RCC 7860 (cell line): Measurements from ENCODE around the gene SEPTIN8.
"Not testable (repeated sequence)": the region's sequence is repeated elsewhere in the genome, so short reads cannot be mapped to it uniquely, and the experiment has no call there.

Experiments
- DNase-seq: peaks from one replicate; pipeline ENCODE4 v3.0.0-alpha.2; 2015; ENCODE audit warnings: low spot score
- FAIRE-seq: peaks from 2 replicates; lab custom pipeline; 2012; peaks lifted over from hg19 to GRCh38; lab: Jason Lieb, UNC

Gene SEPTIN8

DNA sequence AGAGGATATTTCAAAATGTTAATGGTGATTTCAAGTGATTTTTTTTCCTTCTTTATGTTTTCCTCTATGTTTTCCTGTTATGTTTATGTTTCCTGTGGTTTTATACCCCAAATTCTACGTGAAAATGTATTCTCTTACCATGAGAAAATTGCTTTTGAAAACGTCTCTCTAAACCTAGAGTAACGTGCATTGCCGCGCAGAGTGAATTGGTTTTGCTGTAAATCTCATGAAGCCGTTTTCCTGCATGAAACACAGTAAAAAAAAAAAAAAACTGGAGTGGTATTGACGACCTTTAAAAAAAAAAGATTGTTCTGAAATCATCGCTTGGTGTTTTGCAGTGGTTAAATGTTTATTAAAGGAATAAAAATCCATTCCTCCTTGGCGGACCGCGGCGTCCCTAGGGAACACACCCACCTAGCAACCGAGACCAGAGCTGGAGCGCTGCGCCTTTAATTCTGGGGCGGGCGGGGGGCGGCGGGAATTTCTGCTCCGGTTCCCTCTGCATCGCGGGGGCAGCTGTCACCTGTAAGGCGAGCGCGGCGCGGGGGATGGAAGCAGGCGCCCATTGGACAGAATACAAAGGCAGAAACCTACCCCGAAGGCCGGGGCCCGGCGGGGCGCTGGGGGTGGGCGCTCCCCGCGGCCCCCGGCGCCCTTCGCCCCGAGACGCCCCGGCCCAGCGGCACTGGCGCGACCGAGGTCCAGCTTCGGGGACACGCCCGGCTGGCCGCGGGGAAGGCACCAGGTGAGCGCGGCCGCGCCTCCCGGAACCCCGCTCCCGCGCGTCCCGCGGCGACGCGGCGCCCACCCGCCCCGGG lies 36.0 kb upstream of the SEPTIN8 start, which contains the start of gene SOWAHA:
Gene SOWAHA (plus strand): TSS at position 522 of the 818 bp plus-strand sequence. CDS start 320 bp downstream, outside the sequence.
- FAIRE-seq: no peak
- no peak for DNase-seq

DNA sequence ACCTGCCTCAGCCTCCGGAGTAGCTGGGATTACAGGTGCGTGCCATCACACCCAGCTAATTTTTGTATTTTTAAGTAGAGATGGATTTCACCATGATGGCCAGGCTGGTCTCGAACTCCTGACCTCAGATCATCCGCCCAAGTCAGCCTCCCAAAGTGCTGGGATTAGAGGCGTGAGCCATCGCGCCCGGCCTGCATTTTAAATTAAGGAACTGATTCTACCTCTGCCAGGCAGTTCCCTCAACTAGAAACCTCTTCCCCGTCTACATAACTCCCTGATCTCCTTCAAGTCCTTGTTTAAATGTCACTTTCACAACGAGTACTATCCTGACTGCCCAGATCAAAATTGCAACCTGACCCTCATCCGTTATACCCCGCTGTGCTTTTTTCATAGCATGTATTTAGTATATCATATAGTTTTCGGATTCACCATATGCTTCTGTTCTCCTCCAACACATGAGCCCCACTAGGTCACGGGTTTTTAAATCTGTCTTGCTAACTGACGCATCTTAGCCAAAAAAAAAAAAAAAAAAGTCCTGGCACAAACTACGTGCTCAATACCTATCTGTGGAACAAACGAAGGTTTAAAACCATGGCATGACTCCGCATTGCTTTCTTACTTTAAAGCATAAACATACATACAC lies 35.2 kb upstream of the SEPTIN8 start:
- FAIRE-seq (no peak), DNase-seq (no peak)

GRCh38 chr5:132810605-132811004 lies 33.6 kb upstream of the SEPTIN8 start:
- no peak for FAIRE-seq

GRCh38 chr5:132808866-132809265 lies 31.8 kb upstream of the SEPTIN8 start:
- FAIRE-seq (no peak), DNase-seq (no peak)

More at GRCh38 chr5:132810605-132811004, 33.6 kb upstream of the SEPTIN8 start:
- DNase-seq: no peak

DNA sequence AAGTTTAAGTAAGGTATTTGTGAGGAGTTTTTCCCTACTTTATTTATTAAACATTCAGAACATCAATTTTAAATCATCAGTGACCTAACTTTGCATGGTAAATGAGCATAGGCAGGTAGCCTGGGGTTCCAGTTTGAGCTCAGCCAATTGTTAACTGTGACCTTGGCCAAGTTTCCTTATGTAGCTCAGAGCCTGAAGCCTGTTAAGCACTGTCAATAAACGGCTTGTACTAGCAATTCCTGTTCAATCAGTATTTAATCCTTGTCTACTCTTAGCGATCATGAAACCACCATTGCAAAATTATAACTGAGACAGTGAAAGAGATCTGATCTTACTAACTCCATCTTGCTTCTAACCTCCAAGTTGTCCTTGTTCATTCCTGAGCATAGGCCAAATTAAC lies 31.4 kb upstream of the SEPTIN8 start:
- no peak for FAIRE-seq
- no peak for DNase-seq

DNA sequence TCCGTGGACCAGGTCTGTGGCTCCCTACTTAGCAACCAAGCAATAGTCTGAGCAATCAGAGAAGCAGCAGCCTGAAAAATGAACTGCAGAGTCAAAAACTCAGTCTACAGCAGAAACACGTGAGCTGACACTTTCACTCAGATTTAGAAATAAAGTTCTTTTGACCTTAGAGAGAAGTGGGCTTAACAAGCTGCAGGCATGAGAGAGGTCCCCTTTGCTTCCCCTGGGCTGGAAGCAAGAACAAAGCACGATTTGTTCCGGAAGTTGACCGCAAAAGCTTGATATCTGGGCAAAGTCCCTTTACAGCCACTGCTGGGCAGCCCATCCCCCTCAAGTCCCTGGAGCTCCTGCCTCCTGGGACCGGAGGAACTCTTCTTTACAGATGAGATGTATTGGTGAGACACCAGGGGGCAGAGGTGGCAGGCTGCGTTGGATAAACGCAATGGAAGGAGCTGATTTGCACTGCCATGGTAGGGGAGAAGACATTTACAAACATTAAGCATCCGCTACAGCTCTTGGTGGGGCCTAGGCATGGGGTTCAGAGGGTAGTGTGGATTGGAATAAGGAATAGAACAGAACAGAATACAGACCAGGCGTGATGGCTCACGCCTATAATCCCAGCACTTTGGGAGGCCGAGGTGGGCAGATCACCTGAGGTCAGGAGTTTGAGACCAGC lies 30.3 kb upstream of the SEPTIN8 start:
- no peak for DNase-seq

GRCh38 chr5:132806804-132807162 lies 29.7 kb upstream of the SEPTIN8 start:
- DNase-seq, FAIRE-seq: not testable (repeated sequence)

More for the DNA sequence above, 30.3 kb upstream of the SEPTIN8 start:
- no peak for FAIRE-seq

- DNase-seq, FAIRE-seq: not testable (repeated sequence)
Measured at GRCh38 chr5:132805872-132806271, 28.8 kb upstream of the SEPTIN8 start.

DNA sequence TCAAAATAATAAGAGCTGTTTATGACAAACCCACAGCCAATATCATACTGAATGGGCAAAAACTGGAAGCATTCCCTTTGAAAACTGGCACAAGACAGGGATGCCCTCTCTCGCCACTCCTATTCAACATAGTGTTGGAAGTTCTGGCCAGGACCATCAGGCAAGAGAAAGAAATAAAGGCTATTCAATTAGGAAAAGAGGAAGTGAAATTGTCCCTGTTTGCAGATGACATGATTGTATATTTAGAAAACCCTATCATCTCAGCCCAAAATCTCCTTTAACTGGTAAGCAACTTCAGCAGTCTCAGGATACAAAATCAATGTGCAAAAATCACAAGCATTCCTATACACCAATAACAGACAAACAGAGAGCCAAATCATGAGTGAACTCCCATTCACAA lies 27.2 kb upstream of the SEPTIN8 start:
- not testable (repeated sequence) for DNase-seq, FAIRE-seq

DNA sequence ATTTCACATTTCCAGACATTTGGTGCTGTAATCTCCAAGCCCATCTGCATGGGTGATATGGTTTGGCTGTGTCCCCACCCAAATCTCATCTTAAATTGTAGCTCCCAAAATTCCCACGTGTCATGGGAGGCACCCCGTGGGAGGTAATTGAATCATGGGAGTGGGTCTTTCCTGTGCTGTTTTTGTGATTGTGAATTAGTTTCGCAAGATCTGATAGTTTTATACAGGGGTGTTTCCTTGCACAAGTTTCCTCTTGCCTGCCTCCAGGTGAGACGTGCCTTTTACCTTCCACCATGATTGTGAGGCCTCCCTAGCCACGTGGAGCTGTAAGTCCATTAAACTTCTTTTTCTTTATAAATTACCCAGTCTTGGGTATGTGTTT lies 25.6 kb upstream of the SEPTIN8 start:
- not testable (repeated sequence) for DNase-seq, FAIRE-seq

- FAIRE-seq: no peak
Measured at GRCh38 chr5:132802044-132802684, 25.1 kb upstream of the SEPTIN8 start.

DNA sequence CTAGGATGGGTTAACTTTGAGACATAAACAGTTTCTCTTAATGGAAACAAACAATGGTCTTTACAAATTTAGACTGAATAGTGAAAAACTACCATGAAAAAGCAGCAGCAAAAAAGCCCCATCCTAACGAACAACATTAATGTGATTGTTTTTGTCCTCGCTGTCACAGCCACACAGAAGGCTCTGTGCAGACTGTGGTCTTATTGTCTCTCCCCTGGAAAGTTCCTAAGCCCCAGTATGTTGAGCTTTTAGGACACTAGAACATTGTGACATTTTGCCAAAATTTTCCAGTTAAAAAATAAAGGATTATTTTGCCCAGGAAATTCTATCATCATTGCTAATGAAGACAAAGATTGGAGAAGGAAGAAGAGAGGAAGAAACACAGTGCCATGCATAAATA lies 23.5 kb upstream of the SEPTIN8 start:
- no peak for DNase-seq
- FAIRE-seq: no peak

More at GRCh38 chr5:132802044-132802684, 25.1 kb upstream of the SEPTIN8 start:
- DNase-seq: no peak

DNA sequence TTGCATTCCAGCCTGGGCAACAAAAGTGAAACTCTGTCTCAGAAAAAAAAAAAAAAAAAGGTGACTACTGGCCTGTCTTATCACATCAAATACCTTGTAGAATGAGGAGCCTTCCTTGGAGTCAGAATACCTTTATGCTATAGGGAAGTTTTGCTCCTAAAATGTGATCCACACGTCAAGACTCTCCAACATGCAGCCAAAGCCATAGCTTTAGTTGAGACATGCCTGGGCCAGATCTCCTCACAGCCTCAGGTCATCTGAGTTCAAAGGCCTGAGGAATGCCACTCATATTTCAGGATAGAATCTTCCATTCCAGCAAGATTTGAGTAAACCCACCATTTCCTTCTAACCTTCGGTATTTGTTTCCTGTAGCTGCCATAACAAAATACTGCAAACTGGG lies 22.4 kb upstream of the SEPTIN8 start:
- no peak for DNase-seq

GRCh38 chr5:132797651-132798050 lies 20.6 kb upstream of the SEPTIN8 start:
- DNase-seq (no peak), FAIRE-seq (no peak)

More for the DNA sequence above, 22.4 kb upstream of the SEPTIN8 start:
- no peak for FAIRE-seq

DNA sequence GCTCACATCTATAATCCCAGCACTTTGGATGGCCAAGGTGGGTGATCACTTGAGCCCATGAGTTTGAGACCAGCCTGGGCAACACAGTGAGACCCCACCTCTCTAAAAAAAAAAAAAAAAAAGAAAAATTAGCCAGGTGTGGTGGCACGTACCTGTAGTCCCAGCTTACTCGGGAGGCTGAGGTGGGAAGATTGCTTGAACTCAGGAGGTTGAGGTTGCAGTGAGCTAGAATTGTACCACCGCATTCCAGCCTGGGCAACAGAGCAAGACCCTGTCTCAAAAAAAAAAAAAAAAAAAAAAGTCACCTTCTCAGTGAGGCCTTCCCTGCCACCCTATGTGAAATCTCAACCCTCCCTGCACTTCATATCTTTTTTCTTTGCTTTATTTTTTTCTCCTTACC lies 14.0 kb upstream of the SEPTIN8 start:
- no peak for DNase-seq
- FAIRE-seq: no peak

DNA sequence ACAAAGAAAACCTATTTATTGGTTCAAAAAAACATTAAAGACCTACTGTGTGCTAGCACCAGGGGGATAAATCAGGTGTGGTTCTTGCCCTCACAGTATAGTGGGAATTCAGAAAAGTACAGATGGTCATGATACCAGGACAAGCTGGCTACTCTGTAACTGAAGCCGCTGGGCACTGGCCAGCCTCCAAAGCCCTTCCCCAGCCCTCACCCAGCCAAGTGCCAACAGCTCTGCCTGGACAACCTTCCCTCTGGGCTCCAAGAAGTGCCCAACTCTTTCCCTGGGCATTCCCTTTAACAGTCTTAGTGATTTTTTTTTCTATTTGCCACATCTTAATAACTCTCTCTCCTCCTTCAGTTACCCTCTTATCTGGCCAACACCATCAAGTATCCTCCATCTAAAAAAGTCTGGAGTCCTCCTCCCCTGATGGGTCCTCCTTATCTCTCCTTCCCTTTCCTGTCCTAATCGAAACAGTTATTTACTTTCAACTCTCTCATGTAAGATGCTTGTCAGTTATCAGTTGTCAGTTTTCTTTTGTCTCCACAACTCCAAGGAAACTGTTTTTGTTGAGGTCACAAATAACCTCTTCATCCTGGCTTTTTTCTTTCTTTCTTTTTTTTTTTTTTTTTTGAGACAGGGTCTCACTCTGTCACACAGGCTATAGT lies 13.3 kb upstream of the SEPTIN8 start:
- DNase-seq (no peak), FAIRE-seq (no peak)

DNA sequence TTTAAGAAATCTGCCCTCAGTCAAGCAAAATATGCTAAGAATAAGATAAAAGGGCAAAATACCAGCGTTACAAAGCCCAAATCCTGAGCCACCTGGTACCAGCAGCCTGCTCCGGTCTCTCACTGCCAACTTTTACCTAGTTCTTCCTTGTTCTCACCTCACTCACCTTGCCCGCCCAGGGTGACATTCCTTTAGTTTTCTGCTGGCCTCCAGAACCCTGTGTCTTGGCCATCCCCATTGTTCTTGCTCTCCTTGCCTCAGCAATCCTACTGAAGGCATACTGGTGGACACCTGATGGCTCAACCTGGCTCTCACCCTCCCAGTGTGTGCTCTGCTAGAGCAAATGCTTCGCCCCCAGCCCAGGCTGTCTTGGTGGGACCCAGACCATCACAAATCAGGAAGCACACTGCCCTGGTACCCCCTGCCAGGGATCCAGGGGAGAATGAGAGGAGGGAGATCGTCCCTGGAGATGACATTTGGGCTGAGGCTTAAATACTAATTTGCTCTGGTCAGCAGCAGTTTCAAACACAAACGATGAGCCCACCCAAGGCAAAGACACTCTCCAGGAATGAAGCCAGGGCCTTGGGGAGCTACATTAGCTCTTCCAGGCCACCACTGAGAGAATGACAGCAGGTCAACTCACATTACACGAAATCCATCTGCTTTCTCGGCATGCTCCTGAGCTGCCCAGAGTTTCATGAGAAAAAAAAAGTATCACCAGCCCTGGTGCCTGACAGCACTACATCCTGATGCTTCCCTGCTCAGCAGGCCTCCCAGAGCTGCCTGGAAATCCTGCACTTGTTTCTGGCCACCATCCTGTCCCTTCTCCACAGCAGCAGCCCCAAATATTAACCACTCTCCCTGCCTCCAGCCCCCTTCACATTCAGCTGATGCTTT lies 12.2 kb upstream of the SEPTIN8 start:
- no peak for FAIRE-seq

GRCh38 chr5:132788508-132788907 lies 11.5 kb upstream of the SEPTIN8 start:
- no peak for FAIRE-seq
- no peak for DNase-seq

More for the DNA sequence above, 12.2 kb upstream of the SEPTIN8 start:
- DNase-seq: no peak

- no peak for DNase-seq
- FAIRE-seq: no peak
Measured at GRCh38 chr5:132787076-132787475, 10.0 kb upstream of the SEPTIN8 start.
